Measurements from ENCODE around the gene ARMH3. TPM values are rescaled to one million over a fixed set of nuclear protein-coding genes. Genes with fewer than 3 reads are reported as not detected.
A peak's percentile ranks its signal among the peaks of the same experiment; 100 is the strongest.

Gene ARMH3
- polyA plus RNA-seq, 4 donors: 16.6 to 21.1 (median 19.5) TPM

- DNase-seq (ENCODE audit: low read depth in 4 of 4, low spot score in 2 of 4): no peak
Observed at GRCh38 chr10:101875068-101875688, 180.8 kb downstream of the ARMH3 start.

- DNase-seq (ENCODE audit: low read depth in 4 of 4, low spot score in 2 of 4): no peak
Observed at GRCh38 chr10:101874252-101874651, 181.7 kb downstream of the ARMH3 start.

- no peak for DNase-seq (ENCODE audit: low read depth in 4 of 4, low spot score in 2 of 4)
Observed at GRCh38 chr10:101867931-101868330, 188.0 kb downstream of the ARMH3 start.

- DNase-seq (ENCODE audit: low read depth in 4 of 4, low spot score in 2 of 4): no peak
Observed at GRCh38 chr10:101859530-101859929, 196.4 kb downstream of the ARMH3 start.

- DNase-seq (ENCODE audit: low read depth in 4 of 4, low spot score in 2 of 4): no peak
Observed at GRCh38 chr10:101858723-101859500, 197.1 kb downstream of the ARMH3 start.

GRCh38 chr10:101857802-101858476 lies 198.0 kb downstream of the ARMH3 start:
- DNase-seq (ENCODE audit: low read depth in 4 of 4, low spot score in 2 of 4): no peak

GRCh38 chr10:101856626-101857025 lies 199.3 kb downstream of the ARMH3 start:
- DNase-seq (ENCODE audit: low read depth in 4 of 4, low spot score in 2 of 4): no peak

- no peak for DNase-seq (ENCODE audit: low read depth in 4 of 4, low spot score in 2 of 4)
Observed at GRCh38 chr10:101851411-101852116, 204.4 kb downstream of the ARMH3 start.

GRCh38 chr10:101850749-101851148 lies 205.2 kb downstream of the ARMH3 start:
- DNase-seq (ENCODE audit: low read depth in 4 of 4, low spot score in 2 of 4): no peak

GRCh38 chr10:101848894-101849351 lies 207.1 kb downstream of the ARMH3 start:
- no peak for DNase-seq (ENCODE audit: low read depth in 4 of 4, low spot score in 2 of 4)

- DNase-seq (ENCODE audit: low read depth in 4 of 4, low spot score in 2 of 4): no peak
Observed at GRCh38 chr10:101848408-101848807, 207.6 kb downstream of the ARMH3 start.

- DNase-seq (ENCODE audit: low read depth in 4 of 4, low spot score in 2 of 4): no peak
Observed at GRCh38 chr10:101845893-101846292, 210.1 kb downstream of the ARMH3 start.

- DNase-seq (ENCODE audit: low read depth in 4 of 4, low spot score in 2 of 4): no peak
Observed at GRCh38 chr10:101843032-101844021, 212.6 kb downstream of the ARMH3 start, which contains the start of gene KCNIP2. KCNIP2 (minus strand) TSS chr10:101843800; CDS start chr10:101843568, 232 bp downstream.

GRCh38 chr10:101841826-101842225 lies 214.1 kb downstream of the ARMH3 start:
- no peak for DNase-seq (ENCODE audit: low read depth in 4 of 4, low spot score in 2 of 4)

- DNase-seq (ENCODE audit: low read depth in 4 of 4, low spot score in 2 of 4): peak in 3 of 4 donors; percentile 55 to 85 (median 75)
Observed at GRCh38 chr10:101840741-101841453, 215.1 kb downstream of the ARMH3 start.

GRCh38 chr10:101840102-101840684 lies 215.8 kb downstream of the ARMH3 start:
- DNase-seq (ENCODE audit: low read depth in 4 of 4, low spot score in 2 of 4): no peak

- DNase-seq (ENCODE audit: low read depth in 4 of 4, low spot score in 2 of 4): no peak
Observed at GRCh38 chr10:101839416-101840063, 216.4 kb downstream of the ARMH3 start.

GRCh38 chr10:101839002-101839401 lies 217.0 kb downstream of the ARMH3 start:
- no peak for DNase-seq (ENCODE audit: low read depth in 4 of 4, low spot score in 2 of 4)
